Astrocyte of the spinal cord (primary cell): ENCODE results near the gene BCAS3.

Experiments
- DNase-seq: peaks from one replicate; pipeline ENCODE4 v3.0.0; 2011; ENCODE audit warnings: low read depth, low spot score
- H3K4me3 ChIP-seq: 2 replicates; pipeline ENCODE4 v1.5.1; 2011; ENCODE audit warnings: low read depth, mild to moderate bottlenecking, low read length, moderate library complexity
- in situ Hi-C: cut with HindIII; loops from 2 replicates; pipeline ENCODE4 v1.10.0; 2017; ENCODE audit warnings: low sequenced_read_pairs
- TF ChIP-seq, protein P1 (sequence below): IDR thresholded peaks from 2 replicates; pipeline ENCODE4 v1.5.1; 2012; ENCODE audit warnings: low read depth, mild to moderate bottlenecking, low read length, inconsistent platforms

BCAS3 gene

DNA sequence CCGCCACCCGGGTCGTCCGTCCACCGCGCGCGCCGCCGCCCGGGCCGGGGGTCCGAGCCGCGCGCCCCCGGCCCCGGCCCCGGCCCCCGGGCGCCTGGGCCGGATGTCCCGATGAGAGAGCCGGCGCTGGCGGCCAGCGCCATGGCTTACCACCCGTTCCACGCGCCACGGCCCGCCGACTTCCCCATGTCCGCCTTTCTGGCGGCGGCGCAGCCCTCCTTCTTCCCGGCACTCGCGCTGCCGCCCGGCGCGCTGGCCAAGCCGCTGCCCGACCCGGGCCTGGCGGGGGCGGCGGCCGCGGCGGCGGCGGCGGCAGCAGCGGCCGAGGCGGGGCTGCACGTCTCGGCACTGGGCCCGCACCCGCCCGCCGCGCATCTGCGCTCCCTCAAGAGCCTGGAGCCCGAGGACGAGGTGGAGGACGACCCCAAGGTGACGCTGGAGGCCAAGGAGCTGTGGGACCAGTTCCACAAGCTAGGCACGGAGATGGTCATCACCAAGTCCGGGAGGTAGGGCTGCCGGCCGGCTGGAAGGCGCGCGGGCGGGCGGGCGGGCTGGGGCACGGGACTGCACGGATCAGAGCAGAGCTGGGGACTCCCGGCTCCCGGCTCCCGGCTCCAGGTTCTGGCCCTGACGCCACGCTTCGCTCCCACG lies 722.5 kb downstream of the BCAS3 start:
- DNase-seq: no peak
- peak overlapping the region; percentile 49 for H3K4me3 ChIP-seq
- TF ChIP-seq, protein P1, sequence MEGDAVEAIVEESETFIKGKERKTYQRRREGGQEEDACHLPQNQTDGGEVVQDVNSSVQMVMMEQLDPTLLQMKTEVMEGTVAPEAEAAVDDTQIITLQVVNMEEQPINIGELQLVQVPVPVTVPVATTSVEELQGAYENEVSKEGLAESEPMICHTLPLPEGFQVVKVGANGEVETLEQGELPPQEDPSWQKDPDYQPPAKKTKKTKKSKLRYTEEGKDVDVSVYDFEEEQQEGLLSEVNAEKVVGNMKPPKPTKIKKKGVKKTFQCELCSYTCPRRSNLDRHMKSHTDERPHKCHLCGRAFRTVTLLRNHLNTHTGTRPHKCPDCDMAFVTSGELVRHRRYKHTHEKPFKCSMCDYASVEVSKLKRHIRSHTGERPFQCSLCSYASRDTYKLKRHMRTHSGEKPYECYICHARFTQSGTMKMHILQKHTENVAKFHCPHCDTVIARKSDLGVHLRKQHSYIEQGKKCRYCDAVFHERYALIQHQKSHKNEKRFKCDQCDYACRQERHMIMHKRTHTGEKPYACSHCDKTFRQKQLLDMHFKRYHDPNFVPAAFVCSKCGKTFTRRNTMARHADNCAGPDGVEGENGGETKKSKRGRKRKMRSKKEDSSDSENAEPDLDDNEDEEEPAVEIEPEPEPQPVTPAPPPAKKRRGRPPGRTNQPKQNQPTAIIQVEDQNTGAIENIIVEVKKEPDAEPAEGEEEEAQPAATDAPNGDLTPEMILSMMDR: no peak
- in situ Hi-C loops: no loop called here

DNA sequence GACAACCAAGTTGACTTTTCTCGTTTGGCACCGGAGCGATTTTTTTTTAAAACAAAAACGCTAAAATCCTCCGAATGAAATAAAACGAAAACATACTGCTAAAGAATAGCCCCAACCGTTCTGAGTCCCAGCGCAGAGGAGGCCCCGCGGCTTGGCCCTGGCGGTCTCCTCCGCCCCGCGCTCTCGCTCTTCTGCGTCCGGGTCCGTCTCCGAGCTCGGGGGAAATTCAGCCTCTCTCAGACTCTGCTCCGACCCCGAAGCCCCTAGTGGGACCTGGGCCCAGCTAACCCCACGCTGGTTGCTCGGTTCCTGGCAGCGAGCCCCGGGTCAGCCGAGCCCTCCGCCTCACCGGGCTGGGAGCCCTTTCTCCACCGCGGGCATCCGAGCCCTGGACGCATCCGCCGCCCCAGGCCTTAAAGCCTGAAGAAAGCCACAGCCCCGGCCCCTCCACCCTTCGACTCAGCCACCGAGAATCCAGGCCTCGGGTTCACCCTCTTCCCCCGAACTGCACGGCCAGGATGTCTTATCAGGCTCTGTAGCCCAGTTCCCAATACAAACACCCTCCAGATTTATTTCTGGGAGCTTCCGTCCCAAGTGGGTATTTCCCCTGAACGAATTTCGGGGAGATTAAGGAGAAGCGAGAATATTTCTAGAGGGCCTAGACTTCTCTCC lies 723.2 kb downstream of the BCAS3 start:
- in situ Hi-C loops: no loop called here
- DNase-seq: no peak

DNA sequence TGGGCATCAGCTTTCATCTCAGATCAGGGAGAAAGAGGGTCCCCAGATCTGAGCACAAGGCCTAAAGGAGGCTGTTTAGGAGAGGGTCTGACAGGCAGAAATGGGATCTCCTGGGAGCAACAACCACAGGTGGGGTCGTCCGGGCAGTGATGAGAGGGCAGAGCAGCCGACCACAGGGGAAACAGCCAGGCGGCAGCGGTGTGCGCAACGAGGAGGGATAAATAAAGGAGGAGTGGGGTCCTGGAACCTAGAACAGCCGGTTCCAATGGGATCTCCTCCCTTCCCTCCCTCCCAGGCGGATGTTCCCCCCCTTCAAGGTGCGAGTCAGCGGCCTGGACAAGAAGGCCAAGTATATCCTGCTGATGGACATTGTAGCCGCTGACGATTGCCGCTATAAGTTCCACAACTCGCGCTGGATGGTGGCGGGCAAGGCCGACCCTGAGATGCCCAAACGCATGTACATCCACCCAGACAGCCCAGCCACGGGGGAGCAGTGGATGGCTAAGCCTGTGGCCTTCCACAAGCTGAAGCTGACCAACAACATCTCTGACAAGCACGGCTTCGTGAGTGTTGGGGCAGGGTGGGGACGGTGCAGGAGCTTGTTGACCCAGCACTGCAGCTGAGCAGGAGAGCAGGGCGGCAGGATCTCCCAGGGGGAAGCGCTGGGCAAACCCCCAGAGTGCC lies 723.9 kb downstream of the BCAS3 start:
- TF ChIP-seq, protein P1: no peak

More for the DNA sequence above, 723.2 kb downstream of the BCAS3 start:
- peak overlapping the region; percentile 49 for H3K4me3 ChIP-seq
- TF ChIP-seq, protein P1: no peak

GRCh38 chr17:61402073-61402541 lies 724.5 kb downstream of the BCAS3 start:
- H3K4me3 ChIP-seq: peak overlapping the region; percentile 49
- in situ Hi-C loops: no loop called here
- no peak for DNase-seq
- TF ChIP-seq, protein P1: no peak

More for the DNA sequence above, 723.9 kb downstream of the BCAS3 start:
- peak overlapping the region; percentile 49 for H3K4me3 ChIP-seq
- DNase-seq: no peak
- in situ Hi-C loops: no loop called here

DNA sequence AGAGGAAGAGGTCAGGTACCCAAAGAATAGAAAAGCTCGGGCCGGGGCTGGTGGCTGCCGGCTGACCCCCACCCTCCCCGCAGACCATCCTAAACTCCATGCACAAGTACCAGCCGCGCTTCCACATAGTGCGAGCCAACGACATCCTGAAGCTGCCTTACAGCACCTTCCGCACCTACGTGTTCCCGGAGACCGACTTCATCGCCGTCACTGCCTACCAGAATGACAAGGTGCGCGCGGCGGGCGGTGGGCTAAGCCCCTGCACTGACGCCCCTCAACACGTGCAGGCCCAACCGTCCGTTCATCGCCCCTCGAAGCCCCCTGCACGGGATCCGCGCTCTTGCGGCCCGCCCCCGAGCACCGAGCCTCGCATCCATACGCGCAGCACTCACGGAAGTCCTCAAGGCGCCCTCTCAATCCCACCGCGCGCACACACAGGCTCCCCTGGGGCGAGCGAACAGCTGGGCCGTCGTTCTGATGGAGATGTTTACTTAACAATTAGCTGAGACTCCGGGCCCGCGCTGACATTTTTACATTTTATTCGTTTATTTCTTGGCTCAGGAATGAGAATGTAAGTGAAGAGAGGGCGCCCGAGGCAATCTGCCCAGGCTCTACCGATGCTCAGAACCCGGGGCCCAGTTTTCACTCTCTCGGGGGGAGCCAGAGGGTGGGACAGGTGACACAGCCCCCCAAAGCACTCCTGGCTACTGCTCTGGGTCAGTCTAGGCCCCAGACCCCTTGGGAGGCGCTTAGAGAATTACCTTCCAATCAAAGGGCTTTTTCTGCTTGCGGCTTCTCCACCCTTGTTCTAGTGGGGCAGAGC lies 725.5 kb downstream of the BCAS3 start:
- TF ChIP-seq, protein P1: no peak
- no peak overlapping the region for H3K4me3 ChIP-seq
- DNase-seq: no peak
- in situ Hi-C loops: no loop called here
